Measurements from ENCODE around the gene PSMD6. TPM values are rescaled to one million over a fixed set of nuclear protein-coding genes. Genes with fewer than 3 reads are reported as not detected.

PSMD6 gene
- total and polyA plus RNA-seq, 12 donors: 39.0 to 103 (median 86.3) TPM

GRCh38 chr3:64039981-64040733 lies 16.9 kb upstream of the PSMD6 start:
- no peaks in the 10 kb centered on the region for H3K9me3 ChIP-seq
- DNase-seq (no peak), ATAC-seq (peak in 2 of 8 donors; percentile 35 to 46)
- H3K4me1 ChIP-seq: no peaks in the 10 kb centered on the region
- no peaks in the 10 kb centered on the region for H3K36me3 ChIP-seq
- intact Hi-C loops (cut with DNase I): loop anchor here in 6 of 10 donors (5.0 to 10.0 kb wide), 4 partner anchors 105 to 185 kb away; partner anchors contain the start of gene PRICKLE2 (in 2 of the 6)
- H3K4me3 ChIP-seq: no peak overlapping the region
- peaks cover 0 to 15% (median 0%) of the 10 kb centered on the region in 7 donors for H3K27me3 ChIP-seq
- TF ChIP-seq, protein P1, sequence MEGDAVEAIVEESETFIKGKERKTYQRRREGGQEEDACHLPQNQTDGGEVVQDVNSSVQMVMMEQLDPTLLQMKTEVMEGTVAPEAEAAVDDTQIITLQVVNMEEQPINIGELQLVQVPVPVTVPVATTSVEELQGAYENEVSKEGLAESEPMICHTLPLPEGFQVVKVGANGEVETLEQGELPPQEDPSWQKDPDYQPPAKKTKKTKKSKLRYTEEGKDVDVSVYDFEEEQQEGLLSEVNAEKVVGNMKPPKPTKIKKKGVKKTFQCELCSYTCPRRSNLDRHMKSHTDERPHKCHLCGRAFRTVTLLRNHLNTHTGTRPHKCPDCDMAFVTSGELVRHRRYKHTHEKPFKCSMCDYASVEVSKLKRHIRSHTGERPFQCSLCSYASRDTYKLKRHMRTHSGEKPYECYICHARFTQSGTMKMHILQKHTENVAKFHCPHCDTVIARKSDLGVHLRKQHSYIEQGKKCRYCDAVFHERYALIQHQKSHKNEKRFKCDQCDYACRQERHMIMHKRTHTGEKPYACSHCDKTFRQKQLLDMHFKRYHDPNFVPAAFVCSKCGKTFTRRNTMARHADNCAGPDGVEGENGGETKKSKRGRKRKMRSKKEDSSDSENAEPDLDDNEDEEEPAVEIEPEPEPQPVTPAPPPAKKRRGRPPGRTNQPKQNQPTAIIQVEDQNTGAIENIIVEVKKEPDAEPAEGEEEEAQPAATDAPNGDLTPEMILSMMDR (IDR thresholded peaks at IDR 0.05): no peak
- WGBS, 2 donors: 46 to 58% methylated on average over 5 of the region's 5 CpGs
- H3K27ac ChIP-seq: no peak overlapping the region

DNA sequence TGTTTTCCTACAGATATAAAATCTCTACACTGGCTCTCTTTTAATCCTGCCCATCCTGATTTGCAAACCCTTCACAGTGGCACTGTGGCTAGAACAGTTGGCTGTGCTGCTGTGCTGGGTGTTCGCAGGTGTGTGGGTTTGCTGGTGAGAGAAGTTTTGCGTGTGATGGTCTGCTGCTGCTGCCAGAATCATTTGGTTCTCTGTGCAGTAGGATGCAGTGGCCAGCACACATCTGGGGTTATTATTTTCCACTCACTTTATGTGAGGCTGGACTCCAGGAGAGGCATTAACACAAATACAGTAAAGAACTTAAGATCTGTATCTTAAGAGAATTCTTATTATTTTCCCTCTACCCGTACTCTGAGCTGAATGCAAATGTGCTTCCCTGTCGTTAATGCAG lies 16.0 kb upstream of the PSMD6 start:
- H3K9me3 ChIP-seq: peaks cover 0 to 3% (median 0%) of the 10 kb centered on the region in 11 donors

DNA sequence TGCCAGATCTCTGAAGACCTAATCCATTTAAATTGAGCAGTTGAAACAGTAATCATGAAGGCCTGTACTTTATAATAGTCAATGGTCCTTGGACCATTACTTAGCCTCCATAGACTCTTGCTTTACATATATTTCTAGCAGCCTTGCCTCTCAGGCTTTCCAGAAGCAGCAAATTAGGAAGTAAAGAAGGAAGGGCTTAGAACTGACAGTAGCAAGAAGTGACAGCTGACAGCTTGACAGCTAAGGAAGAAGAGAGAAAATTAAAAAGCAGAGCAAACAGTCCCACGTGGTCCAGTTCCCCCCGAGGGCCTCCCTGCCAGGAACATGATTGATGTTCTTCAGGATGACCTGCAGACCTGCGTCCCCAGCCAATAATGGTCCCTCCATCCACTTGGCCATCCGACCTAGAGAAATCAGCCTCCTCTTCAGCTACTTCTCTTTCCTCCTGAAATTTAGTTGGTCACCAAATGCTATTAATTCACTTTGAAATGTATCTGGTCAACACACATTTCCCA lies 15.0 kb upstream of the PSMD6 start:
- Histone ChIP-seq H3K27ac (no peak overlapping the region), H3K4me3 (no peak overlapping the region), H3K27me3 (peaks cover 0 to 7% (median 0%) of the 10 kb centered on the region in 7 donors), H3K9me3 (peaks cover 0 to 9% (median 0%) of the 10 kb centered on the region in 11 donors), H3K4me1 (no peaks in the 10 kb centered on the region), H3K36me3 (no peaks in the 10 kb centered on the region)
- TF ChIP-seq, protein P1 (IDR thresholded peaks at IDR 0.05): no peak
- 66 to 67% methylated on average over 4 of the region's 4 CpGs for WGBS, 2 donors
- DNase-seq (no peak), ATAC-seq (no peak)
- intact Hi-C loops (cut with DNase I): loop anchor here in 6 of 10 donors (5.0 to 10.0 kb wide), 4 partner anchors 106 to 186 kb away; partner anchors contain the start of gene PRICKLE2 (in 2 of the 6)

More for the DNA sequence above, 16.0 kb upstream of the PSMD6 start:
- Histone ChIP-seq H3K4me1 (no peaks in the 10 kb centered on the region), H3K27me3 (peaks cover 0 to 15% (median 0%) of the 10 kb centered on the region in 7 donors), H3K27ac (no peak overlapping the region), H3K36me3 (no peaks in the 10 kb centered on the region), H3K4me3 (no peak overlapping the region)
- 87 to 88% methylated on average over 4 of the region's 4 CpGs for WGBS, 2 donors
- TF ChIP-seq, protein P1 (IDR thresholded peaks at IDR 0.05): no peak
- intact Hi-C loops (cut with DNase I): loop anchor here in 6 of 10 donors (5.0 to 10.0 kb wide), 4 partner anchors 105 to 185 kb away; partner anchors contain the start of gene PRICKLE2 (in 2 of the 6)
- ATAC-seq: no peak
- no peak for DNase-seq

GRCh38 chr3:64037084-64037483 lies 13.8 kb upstream of the PSMD6 start:
- no peak for DNase-seq
- Histone ChIP-seq H3K36me3 (no peaks in the 10 kb centered on the region), H3K9me3 (peaks cover 0 to 9% (median 0%) of the 10 kb centered on the region in 11 donors), H3K4me3 (no peak overlapping the region), H3K27me3 (peaks cover 0 to 5% (median 0%) of the 10 kb centered on the region in 7 donors), H3K4me1 (no peaks in the 10 kb centered on the region), H3K27ac (no peak overlapping the region)
- TF ChIP-seq, protein P1 (IDR thresholded peaks at IDR 0.05): no peak
- no peak for ATAC-seq
- WGBS, 2 donors: 98% methylated on average over 7 of the region's 7 CpGs
- intact Hi-C loops (cut with DNase I): loop anchor here in 6 of 10 donors (5.0 to 10.0 kb wide), 4 partner anchors 108 to 188 kb away; partner anchors contain the start of gene PRICKLE2 (in 2 of the 6)
